ENCODE results near the gene PKHD1.

Gene PKHD1

GRCh38 chr6:51626391-51626790 lies 461.0 kb downstream of the PKHD1 start:
- no peak for DNase-seq (ENCODE audit: low read depth in 4 of 4, low spot score in 1 of 4)

DNA sequence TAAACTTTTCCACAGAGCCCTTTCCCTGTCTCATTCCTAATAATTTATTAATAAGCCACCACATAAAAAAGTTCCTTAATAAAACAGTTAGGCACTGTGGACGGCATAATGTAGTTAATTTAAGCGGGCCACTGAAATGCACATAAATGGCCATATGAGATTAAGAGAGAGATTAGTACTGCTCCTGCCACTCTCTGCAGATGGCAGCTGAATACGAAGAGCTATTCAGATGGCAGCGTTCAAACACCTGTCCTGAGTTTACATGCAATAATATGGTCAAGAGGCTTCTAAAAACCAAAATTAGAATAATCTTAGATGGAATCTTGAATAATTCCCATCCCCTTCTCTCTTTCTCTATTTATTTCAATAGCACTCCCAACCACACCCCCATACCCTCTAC lies 461.8 kb downstream of the PKHD1 start:
- DNase-seq (ENCODE audit: low read depth in 4 of 4, low spot score in 1 of 4): no peak

DNA sequence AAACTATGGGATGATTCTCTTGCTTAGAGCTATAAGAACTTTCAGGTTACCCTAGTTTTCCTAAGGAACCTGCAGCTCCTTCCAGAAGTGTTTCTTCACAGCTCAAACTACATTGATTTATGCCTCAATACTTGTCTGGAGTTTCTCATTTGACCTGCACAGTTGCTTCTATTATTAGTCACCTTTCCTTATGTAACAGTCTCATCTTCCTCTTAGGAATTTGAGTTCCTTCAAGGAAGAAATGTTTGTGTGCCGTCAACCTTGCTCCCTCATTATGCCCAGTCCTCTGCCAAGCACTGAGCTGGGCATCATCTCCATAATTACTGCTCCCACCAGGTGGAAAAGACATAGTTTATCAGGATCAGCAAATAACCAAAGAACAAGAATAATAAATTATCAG lies 466.4 kb downstream of the PKHD1 start:
- DNase-seq (ENCODE audit: low read depth in 4 of 4, low spot score in 1 of 4): no peak

DNA sequence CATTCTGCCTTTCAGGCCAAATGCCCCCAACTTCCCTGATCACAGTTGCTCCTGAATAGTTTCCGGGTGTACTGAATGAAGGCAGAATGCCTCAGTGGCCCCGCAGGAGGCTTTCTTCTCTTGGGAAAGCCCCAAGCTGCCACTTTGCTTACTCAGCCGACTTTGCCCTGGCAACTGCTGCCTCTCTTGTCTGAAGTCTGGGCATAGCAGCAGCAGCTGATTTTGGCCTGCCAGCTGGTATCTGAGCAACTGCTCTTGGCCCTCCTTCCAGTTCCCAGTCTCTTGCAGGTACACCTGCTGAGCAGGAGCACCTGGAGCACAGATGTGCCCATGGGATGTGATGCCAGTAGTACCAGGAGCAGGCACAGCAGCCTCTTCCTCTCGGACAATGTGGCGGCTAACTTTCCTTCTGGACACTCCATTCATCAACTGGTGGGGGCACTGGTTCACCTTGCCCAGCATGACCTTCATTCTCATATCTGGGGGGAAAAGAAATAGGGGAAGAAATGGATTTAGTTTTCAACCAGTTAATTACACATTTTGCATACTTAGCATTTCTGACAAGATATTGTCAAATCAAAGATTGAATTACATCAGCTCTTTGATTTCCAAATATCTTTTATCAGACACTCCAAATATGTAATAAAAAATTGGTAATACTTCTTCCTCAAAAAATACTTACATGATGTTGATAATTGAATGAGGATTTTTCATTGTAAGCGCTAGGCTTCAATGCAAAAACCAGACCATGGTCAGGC lies 468.2 kb downstream of the PKHD1 start:
- DNase-seq (ENCODE audit: low read depth in 4 of 4, low spot score in 1 of 4): no peak

DNA sequence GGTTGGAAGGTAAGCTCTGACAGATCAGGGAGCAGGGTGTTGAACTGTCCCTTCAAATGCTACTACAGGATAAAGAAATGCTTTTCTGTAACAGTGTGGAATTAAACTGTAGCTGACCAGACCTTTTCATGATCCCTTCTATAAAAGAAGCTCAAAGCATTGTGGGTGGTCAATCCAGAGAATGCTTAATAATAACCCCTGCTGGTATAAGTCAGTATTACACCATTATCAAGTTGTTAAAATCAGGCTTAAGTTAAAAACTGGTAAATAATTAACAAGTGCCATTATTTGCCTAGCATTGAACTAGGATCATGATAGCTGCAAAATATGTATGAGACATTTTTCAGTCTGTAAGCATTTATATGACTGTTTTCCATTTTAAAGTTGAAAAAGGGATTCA lies 468.9 kb downstream of the PKHD1 start:
- no peak for DNase-seq (ENCODE audit: low read depth in 4 of 4, low spot score in 1 of 4)

DNA sequence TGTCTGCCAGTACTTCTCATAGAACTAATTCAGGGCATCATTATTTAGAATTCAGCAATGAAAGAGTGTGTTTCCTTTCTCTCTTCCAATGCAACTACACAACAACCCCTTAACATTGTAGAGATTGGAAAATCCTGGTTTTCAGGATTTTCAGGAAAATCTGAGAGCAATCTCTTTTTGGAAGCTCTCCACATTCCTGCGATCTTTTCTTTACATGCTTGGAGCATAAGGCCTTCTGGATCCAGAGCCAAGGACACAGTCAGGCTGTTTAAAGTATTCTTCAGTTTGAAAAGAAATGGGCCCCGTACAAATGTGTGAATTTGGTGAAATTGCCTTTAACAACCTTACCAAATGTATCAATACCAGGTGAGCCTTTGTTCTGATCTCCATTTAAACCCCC lies 469.7 kb downstream of the PKHD1 start:
- DNase-seq (ENCODE audit: low read depth in 4 of 4, low spot score in 1 of 4): no peak

DNA sequence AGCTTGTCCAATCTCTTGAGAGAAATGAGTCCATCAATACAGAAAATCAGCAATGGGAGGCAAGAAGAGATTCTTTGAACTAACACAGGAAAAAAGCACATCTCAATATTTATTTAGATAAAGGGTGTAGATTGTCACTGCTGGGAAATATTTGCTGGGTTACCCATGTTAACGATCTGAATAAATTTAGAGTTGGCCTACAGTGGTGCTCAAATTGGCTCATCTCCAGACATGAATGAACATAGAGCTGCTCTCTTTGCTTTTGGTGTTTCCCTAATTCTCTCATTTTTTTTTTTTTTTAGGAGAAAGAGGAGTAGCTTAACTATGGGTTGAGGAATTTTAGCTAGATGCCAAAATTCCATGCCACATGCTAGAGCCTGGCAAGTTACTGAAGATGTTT lies 471.2 kb downstream of the PKHD1 start:
- no peak for DNase-seq (ENCODE audit: low read depth in 4 of 4, low spot score in 1 of 4)

DNA sequence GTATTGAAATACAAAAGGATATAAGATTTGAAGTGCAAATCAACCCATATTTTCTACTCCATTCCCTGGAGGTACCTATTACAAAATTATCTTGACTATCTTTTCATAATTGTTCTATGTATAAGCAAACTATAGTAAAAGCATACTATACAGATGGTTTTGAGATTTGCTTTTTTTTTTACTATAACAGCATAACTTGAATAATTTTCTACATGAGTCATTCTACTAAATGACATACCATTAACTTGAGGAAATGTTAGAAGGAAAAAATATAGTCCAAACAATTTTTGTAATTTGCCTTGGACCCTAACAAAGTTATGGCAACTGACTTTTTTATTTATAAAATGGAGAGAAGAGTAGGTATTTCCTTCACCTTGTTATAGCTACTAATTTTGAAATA lies 472.7 kb downstream of the PKHD1 start:
- DNase-seq (ENCODE audit: low read depth in 4 of 4, low spot score in 1 of 4): no peak

- DNase-seq (ENCODE audit: low read depth in 4 of 4, low spot score in 1 of 4): no peak
Observed at GRCh38 chr6:51613558-51613957, 473.9 kb downstream of the PKHD1 start.

- no peak for DNase-seq (ENCODE audit: low read depth in 4 of 4, low spot score in 1 of 4)
Observed at GRCh38 chr6:51608932-51609331, 478.5 kb downstream of the PKHD1 start.

DNA sequence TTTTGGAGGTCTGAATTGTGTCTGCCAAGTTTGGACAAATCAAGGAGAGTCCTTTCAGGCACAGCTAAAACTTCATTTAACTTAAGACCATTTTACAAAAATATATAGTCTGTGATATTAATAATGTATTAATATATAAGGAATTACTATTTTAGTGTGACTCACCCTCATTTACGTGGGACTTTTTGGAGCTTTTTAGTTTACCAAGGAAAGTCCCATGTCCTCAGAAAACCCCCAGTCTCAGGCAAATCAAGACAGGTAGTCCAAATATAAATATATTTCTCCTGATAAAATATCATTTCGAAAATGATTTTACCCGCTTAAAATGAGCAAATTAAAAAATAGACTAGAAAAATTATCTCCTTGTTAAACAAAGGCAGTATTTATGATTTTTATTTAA lies 479.0 kb downstream of the PKHD1 start:
- no peak for DNase-seq (ENCODE audit: low read depth in 4 of 4, low spot score in 1 of 4)

GRCh38 chr6:51600514-51600913 lies 486.9 kb downstream of the PKHD1 start:
- DNase-seq (ENCODE audit: low read depth in 4 of 4, low spot score in 1 of 4): no peak

DNA sequence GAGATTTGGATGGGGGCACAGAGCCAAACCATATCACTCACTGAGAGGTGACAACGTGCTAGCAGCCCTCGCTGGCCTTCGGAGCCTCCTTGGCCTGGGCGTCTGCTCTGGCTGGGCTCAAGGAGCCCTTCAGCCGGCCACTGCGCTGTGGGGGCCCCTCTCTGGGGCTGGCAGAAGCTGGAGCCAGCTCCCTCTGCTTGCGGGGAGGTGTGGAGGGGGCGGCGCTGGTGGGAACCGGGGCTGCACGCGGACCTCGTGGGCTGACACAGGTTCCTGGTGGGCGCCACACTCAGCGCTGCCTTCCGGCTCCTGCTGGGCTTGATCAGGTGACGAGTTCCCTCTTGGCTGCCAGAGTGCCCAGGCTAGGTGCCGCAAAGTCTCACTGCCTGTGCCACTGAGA lies 489.2 kb downstream of the PKHD1 start:
- no peak for DNase-seq (ENCODE audit: low read depth in 4 of 4, low spot score in 1 of 4)

GRCh38 chr6:51594981-51595380 lies 492.4 kb downstream of the PKHD1 start:
- DNase-seq (ENCODE audit: low read depth in 4 of 4, low spot score in 1 of 4): no peak

DNA sequence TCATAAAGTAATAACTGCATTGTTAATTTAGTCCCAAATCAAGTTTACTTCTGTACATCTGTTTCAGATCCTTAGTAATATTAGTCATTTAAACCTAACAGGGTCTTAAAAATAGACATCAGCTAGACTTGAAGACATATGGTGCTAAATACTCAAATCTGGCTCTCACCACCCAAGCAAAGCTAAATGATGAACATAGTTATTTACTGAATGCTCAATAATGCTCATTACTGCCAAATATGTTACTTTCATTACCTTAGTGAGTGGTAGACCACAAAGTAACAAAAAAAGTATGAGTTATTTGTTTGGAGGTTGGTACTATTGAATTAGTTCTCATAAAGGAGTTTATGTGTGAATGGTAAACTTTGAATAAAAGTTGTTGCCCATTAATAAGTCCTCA lies 502.1 kb downstream of the PKHD1 start:
- DNase-seq (ENCODE audit: low read depth in 4 of 4, low spot score in 1 of 4): no peak

DNA sequence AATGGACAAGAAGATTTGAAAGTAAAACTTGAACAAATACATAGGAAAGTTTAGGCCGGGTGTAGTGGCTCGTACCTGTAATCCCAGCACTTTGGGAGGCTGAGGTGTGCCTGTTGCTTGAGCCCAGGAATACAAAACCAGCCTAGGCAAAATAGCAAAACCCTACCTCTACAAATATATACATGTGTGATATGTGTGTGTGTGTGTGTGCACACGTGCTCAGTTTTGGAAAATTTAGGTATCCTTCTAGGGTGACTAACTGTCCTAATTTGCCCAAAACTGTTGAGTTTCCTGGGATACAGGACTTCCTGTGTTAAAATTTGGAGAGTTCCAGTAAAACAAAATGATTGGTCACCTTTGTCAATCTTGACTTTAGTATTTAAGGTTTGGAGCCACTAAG lies 503.2 kb downstream of the PKHD1 start:
- no peak for DNase-seq (ENCODE audit: low read depth in 4 of 4, low spot score in 1 of 4)

DNA sequence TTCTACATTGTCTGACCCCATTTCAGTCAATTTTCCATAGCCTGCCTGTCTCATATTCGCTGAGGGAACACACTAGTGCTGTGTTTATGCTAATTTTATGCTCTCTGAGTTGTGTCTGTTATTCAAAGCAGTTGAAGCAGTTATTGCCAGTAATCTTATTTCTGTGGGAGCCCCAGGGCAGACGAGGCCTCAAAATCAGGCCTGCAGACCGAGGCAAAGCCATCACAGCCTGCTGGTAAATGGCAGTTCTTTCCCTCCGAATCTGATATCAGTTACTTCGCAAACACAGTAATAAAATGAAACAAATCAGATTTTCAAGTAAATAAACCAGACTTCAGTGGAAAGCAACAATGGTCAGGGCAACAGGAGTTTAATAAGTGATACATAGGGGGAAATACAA lies 508.4 kb downstream of the PKHD1 start:
- DNase-seq (ENCODE audit: low read depth in 4 of 4, low spot score in 1 of 4): no peak

- no peak for DNase-seq (ENCODE audit: low read depth in 4 of 4, low spot score in 1 of 4)
Observed at GRCh38 chr6:51578362-51578761, 509.1 kb downstream of the PKHD1 start.

DNA sequence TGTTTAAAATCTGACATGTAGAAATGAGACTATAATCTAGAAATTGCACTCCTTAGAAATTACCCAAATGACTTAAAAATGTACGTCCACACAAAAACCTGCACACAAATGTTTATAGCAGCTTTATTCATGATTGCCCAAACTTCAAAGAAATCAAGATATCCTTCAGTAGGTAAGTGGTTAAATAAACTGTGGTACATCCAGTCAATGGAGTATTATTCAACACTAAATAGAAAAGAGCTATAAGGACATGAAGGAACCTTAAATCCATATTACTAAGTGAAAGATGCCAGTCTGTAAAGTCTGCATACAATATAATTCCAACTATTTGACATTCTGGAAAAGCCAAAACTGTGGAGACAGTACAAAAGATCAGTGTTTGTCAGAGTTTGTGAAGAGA lies 513.4 kb downstream of the PKHD1 start:
- DNase-seq (ENCODE audit: low read depth in 4 of 4, low spot score in 1 of 4): no peak

GRCh38 chr6:51571168-51571567 lies 516.2 kb downstream of the PKHD1 start:
- no peak for DNase-seq (ENCODE audit: low read depth in 4 of 4, low spot score in 1 of 4)

DNA sequence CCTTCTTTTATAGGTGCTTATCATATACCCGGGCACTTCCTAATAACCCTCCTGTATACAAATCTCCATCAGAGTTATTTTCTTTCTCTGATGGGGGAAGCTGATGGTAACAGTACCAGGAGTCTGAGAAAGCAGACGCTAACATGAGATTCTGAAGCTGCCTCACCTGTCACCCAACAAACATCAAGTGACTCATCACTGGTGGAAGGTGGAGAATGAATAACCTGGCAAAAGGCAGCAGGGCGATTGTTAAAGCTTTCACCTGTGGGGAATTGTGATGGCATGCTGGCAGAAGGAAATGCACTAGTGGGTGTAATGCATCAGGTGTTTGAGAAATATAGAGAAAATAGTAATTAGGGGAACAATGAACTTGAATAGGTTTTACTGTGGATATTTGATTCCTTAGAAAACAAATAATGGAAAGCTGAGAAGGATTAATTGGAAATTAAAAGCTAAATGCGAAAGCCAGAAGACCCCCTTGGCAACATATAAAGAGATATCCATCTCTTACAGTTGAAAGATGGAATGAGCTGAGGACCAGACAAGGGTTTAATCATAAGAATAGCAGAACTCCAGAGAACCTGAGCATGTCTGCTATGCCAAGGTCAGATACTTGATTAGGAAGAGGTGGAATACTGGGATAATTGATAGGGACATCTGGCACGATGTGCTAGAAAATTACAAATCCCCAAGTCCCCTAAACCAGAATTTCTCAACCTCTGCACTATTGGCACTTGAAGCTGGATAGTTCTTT lies 517.1 kb downstream of the PKHD1 start:
- DNase-seq (ENCODE audit: low read depth in 4 of 4, low spot score in 1 of 4): no peak

- no peak for DNase-seq (ENCODE audit: low read depth in 4 of 4, low spot score in 1 of 4)
Observed at GRCh38 chr6:51569594-51569993, 517.8 kb downstream of the PKHD1 start.

DNA sequence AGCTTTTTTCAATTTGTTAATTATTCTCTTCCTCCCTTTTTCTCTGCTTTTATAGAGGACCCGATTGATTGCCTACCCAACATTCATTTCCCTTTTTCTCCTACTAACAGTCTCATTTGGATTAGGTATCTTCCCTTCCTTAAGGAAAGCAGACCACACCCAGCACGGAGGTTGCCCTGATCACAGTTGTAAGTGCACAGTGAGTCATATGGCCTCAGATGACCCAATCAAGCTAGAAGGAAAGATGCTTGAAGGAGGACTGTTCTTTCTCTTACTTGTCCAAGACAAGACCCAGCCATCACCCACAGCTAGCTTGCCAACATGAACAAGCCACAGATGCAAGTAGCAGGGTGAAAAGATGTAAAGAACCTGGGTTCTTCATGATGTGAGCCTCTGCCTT lies 518.6 kb downstream of the PKHD1 start:
- DNase-seq (ENCODE audit: low read depth in 4 of 4, low spot score in 1 of 4): no peak

Measured in stimulated activated CD4-positive, alpha-beta T cell treated with anti-CD3 and anti-CD28 coated beads, Interleukin-1b, Interleukin-23, amount 100 ng/mL, for 24 hours (primary cell).